Astrocyte (in vitro differentiated cells and primary cell): ENCODE measurements around the gene SEMG2. TPM values are rescaled to one million over a fixed set of nuclear protein-coding genes. Genes with fewer than 3 reads are reported as not detected.

Experiments used
- DNase-seq: peaks from one replicate; pipeline ENCODE4 v3.0.0-alpha.2; 2010; ENCODE audit warnings: low read depth
- FAIRE-seq: peaks from 2 replicates; lab custom pipeline; 2011; peaks lifted over from hg19 to GRCh38; lab: Jason Lieb, UNC
- H2AFZ ChIP-seq: 2 replicates; pipeline ENCODE4 v1.6.0; 2012; ENCODE audit warnings: low read depth, low read length, inconsistent platforms
- H3K27ac ChIP-seq: 2 replicates; pipeline ENCODE4 v1.5.1; 2011; ENCODE audit warnings: low read depth, low read length, inconsistent platforms
- H3K27me3 ChIP-seq: 2 replicates; pipeline ENCODE4 v1.6.0; 2011; ENCODE audit warnings: low read length, inconsistent platforms; ENCODE audit not compliant: insufficient read depth
- H3K36me3 ChIP-seq: 2 replicates; pipeline ENCODE4 v1.5.1; 2011; ENCODE audit warnings: low read length, inconsistent platforms; ENCODE audit not compliant: insufficient read depth
- H3K4me1 ChIP-seq: 2 replicates; pipeline ENCODE4 v1.5.1; 2011; ENCODE audit warnings: low read length, inconsistent platforms; ENCODE audit not compliant: insufficient read depth
- H3K4me2 ChIP-seq: 2 replicates; pipeline ENCODE4 v1.6.0; 2012; ENCODE audit warnings: low read length, inconsistent platforms
- H3K4me3 ChIP-seq: 2 replicates; pipeline ENCODE4 v1.5.1; 2011; ENCODE audit warnings: low read depth, mild to moderate bottlenecking, low read length, inconsistent platforms; ENCODE audit not compliant: insufficient read depth
- H3K79me2 ChIP-seq: 2 replicates; pipeline ENCODE4 v1.6.0; 2012; ENCODE audit warnings: mild to moderate bottlenecking, low read length, inconsistent platforms; ENCODE audit not compliant: insufficient read depth
- H3K9ac ChIP-seq: 2 replicates; pipeline ENCODE4 v1.6.0; 2012; ENCODE audit warnings: mild to moderate bottlenecking, low read length, inconsistent platforms
- H3K9me3 ChIP-seq: 2 replicates; pipeline ENCODE4 v1.5.1; 2012; ENCODE audit warnings: low read depth, mild to moderate bottlenecking, low read length, inconsistent platforms; ENCODE audit not compliant: insufficient read depth
- H4K20me1 ChIP-seq: 2 replicates; pipeline ENCODE4 v1.6.0; 2012; ENCODE audit warnings: low read length, inconsistent platforms; ENCODE audit not compliant: insufficient read depth
- H3K27ac Mint-ChIP-seq: one replicate; pipeline ENCODE4 v1.8.0; 2021; ENCODE audit warnings: mild to moderate bottlenecking, mixed read lengths; ENCODE audit not compliant: unreplicated experiment
- H3K27me3 Mint-ChIP-seq: one replicate; pipeline ENCODE4 v1.8.0; 2021; ENCODE audit warnings: low read depth, mixed read lengths; ENCODE audit not compliant: unreplicated experiment
- H3K36me3 Mint-ChIP-seq: one replicate; pipeline ENCODE4 v1.8.0; 2021; ENCODE audit warnings: low read depth, mixed read lengths; ENCODE audit not compliant: unreplicated experiment
- H3K4me1 Mint-ChIP-seq: one replicate; pipeline ENCODE4 v1.8.0; 2021; ENCODE audit warnings: low read depth, mixed read lengths; ENCODE audit not compliant: unreplicated experiment
- H3K4me3 Mint-ChIP-seq: one replicate; pipeline ENCODE4 v1.8.0; 2021; ENCODE audit warnings: mild to moderate bottlenecking, moderate library complexity, mixed read lengths; ENCODE audit not compliant: unreplicated experiment
- H3K9me3 Mint-ChIP-seq: one replicate; pipeline ENCODE4 v1.8.0; 2021; ENCODE audit warnings: mild to moderate bottlenecking, mixed read lengths; ENCODE audit not compliant: unreplicated experiment
- EZH2 ChIP-seq: IDR thresholded peaks from 2 replicates; pipeline ENCODE4 v1.6.1; 2012; ENCODE audit warnings: mild to moderate bottlenecking, low read length, inconsistent platforms; ENCODE audit not compliant: insufficient read depth
- total RNA-seq: library from RNA; stranded (reverse); gene quantifications from 2 replicates; pipeline ENCODE4 v1.2.1, GENCODE V29; 2021
- TF ChIP-seq, protein P1 (sequence below): IDR thresholded peaks from 2 replicates; pipeline ENCODE4 v1.5.1; 2011; ENCODE audit warnings: low read depth, mild to moderate bottlenecking, inconsistent platforms, low read length, moderate library complexity; ENCODE audit not compliant: insufficient read depth

SEMG2 gene
- total RNA-seq, 1 donor from 2014 or later: not detected

DNA sequence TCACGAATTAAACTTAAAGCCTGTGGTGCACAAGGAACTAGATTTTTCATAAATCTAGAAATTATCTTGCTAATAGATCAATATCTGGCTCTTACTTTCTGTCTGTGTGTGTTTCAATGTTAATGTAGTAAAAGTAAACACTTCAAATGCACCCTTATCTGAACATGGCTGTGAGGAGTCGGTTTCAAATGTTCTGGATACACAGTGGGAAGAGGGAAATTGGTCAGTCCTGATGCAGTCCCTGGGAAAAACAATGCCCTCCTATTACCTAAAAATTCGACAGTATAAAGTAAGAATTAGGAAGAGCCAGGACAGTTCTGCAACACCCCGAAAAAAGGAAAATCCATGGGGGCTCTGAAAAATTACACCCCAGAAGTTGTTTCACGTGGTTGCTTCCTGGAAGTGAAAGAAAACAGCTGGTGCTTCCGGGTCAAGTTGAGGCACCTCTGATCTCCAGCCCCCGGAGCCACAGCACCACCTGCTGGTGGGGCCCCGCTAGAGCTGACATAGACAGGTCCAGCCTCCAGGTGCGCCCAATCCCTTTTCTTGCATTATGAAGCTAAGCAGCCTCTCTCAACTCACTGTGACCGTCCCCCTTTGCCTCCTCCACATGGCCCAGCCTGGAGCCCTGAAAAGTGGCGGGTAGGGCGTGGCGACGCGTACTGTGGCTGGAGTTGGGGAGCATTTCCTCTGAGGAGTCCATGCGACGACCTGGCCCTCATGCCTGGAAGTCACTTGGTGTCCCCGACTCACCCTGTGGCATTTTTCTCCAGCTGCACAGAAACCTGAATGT lies 8.3 kb downstream of the SEMG2 start:
- no peak overlapping the region for H2AFZ ChIP-seq
- FAIRE-seq (no peak), DNase-seq (no peak)
- no peaks in the 10 kb centered on the region for H3K9me3 ChIP-seq
- H3K9me3 Mint-ChIP-seq: peaks cover 2% of the 10 kb centered on the region
- H3K4me2 ChIP-seq: no peak overlapping the region
- H3K79me2 ChIP-seq: no peaks in the 10 kb centered on the region
- TF ChIP-seq, protein P1, sequence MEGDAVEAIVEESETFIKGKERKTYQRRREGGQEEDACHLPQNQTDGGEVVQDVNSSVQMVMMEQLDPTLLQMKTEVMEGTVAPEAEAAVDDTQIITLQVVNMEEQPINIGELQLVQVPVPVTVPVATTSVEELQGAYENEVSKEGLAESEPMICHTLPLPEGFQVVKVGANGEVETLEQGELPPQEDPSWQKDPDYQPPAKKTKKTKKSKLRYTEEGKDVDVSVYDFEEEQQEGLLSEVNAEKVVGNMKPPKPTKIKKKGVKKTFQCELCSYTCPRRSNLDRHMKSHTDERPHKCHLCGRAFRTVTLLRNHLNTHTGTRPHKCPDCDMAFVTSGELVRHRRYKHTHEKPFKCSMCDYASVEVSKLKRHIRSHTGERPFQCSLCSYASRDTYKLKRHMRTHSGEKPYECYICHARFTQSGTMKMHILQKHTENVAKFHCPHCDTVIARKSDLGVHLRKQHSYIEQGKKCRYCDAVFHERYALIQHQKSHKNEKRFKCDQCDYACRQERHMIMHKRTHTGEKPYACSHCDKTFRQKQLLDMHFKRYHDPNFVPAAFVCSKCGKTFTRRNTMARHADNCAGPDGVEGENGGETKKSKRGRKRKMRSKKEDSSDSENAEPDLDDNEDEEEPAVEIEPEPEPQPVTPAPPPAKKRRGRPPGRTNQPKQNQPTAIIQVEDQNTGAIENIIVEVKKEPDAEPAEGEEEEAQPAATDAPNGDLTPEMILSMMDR: peak; percentile 8
- no peak for TF ChIP-seq EZH2
- no peak overlapping the region for H3K9ac ChIP-seq
- H3K36me3 Mint-ChIP-seq: no peaks in the 10 kb centered on the region
- H4K20me1 ChIP-seq: no peaks in the 10 kb centered on the region
- H3K27ac ChIP-seq: no peak overlapping the region
- no peak overlapping the region for H3K4me3 ChIP-seq
- H3K27ac Mint-ChIP-seq: no peak overlapping the region
- H3K36me3 ChIP-seq: no peaks in the 10 kb centered on the region
- H3K27me3 ChIP-seq: peaks cover 2% of the 10 kb centered on the region
- no peaks in the 10 kb centered on the region for H3K4me1 ChIP-seq
- H3K27me3 Mint-ChIP-seq: peaks cover 14% of the 10 kb centered on the region
- no peak overlapping the region for H3K4me3 Mint-ChIP-seq
- no peaks in the 10 kb centered on the region for H3K4me1 Mint-ChIP-seq

DNA sequence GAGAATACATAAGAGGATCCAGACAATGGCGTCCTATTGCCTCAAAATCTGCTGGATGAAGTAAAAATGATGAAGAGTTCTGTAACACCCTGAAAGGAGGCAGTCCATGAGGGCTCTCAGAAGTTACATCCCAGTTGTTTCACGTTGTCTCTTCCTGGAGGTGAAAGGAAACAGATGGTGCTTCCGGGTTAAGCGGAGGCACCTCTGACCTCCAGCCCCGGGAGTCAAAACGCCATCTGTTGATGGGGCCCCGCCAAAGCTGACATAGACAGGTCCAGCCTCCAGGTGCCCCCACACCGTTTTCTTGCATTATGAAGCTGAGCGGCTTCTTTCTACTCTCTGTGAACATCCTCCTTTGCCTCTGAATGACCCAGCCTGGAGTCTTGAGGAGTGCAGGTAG lies 9.5 kb downstream of the SEMG2 start:
- Histone ChIP-seq H2AFZ (no peak overlapping the region), H3K27ac (no peak overlapping the region), H3K9ac (no peak overlapping the region), H3K36me3 (no peaks in the 10 kb centered on the region), H3K4me2 (no peak overlapping the region), H3K79me2 (no peaks in the 10 kb centered on the region), H3K4me3 (no peak overlapping the region), H3K9me3 (no peaks in the 10 kb centered on the region), H3K4me1 (no peaks in the 10 kb centered on the region), H4K20me1 (no peaks in the 10 kb centered on the region), H3K27me3 (peaks cover 2% of the 10 kb centered on the region)
- no peak overlapping the region for H3K27ac Mint-ChIP-seq
- H3K36me3 Mint-ChIP-seq: no peaks in the 10 kb centered on the region
- H3K9me3 Mint-ChIP-seq: peaks cover 2% of the 10 kb centered on the region
- H3K27me3 Mint-ChIP-seq: peaks cover 10% of the 10 kb centered on the region
- no peaks in the 10 kb centered on the region for H3K4me1 Mint-ChIP-seq
- DNase-seq (no peak), FAIRE-seq (no peak)
- TF ChIP-seq, protein P1: no peak
- TF ChIP-seq EZH2: no peak
- H3K4me3 Mint-ChIP-seq: no peak overlapping the region

GRCh38 chr20:45235995-45236394 lies 14.8 kb downstream of the SEMG2 start:
- peaks cover 2% of the 10 kb centered on the region for H3K27me3 ChIP-seq
- H3K27ac ChIP-seq: no peak overlapping the region
- H3K79me2 ChIP-seq: no peaks in the 10 kb centered on the region
- H3K4me1 Mint-ChIP-seq: no peaks in the 10 kb centered on the region
- H4K20me1 ChIP-seq: no peaks in the 10 kb centered on the region
- no peaks in the 10 kb centered on the region for H3K36me3 Mint-ChIP-seq
- H3K9me3 Mint-ChIP-seq: peaks cover 7% of the 10 kb centered on the region
- DNase-seq (no peak), FAIRE-seq (no peak)
- no peak overlapping the region for H2AFZ ChIP-seq
- H3K9ac ChIP-seq: no peak overlapping the region
- H3K9me3 ChIP-seq: no peaks in the 10 kb centered on the region
- H3K27ac Mint-ChIP-seq: no peak overlapping the region
- no peak overlapping the region for H3K4me3 ChIP-seq
- no peak overlapping the region for H3K4me3 Mint-ChIP-seq
- H3K36me3 ChIP-seq: no peaks in the 10 kb centered on the region
- no peak for TF ChIP-seq EZH2
- TF ChIP-seq, protein P1: no peak
- H3K4me2 ChIP-seq: no peak overlapping the region
- peaks cover 17% of the 10 kb centered on the region for H3K27me3 Mint-ChIP-seq
- no peaks in the 10 kb centered on the region for H3K4me1 ChIP-seq
